NCI-H748 (cell line): ENCODE results near the gene USP47.
A peak's percentile ranks its signal among the peaks of the same experiment; 100 is the strongest.
"Not testable (repeated sequence)": the region's sequence is repeated elsewhere in the genome, so short reads cannot be mapped to it uniquely, and the experiment has no call there.

Experiments
- DNase-seq: peaks from one replicate; lab custom pipeline; 2025; ENCODE audit not compliant: unreplicated experiment; lab: John Stamatoyannopoulos, UW

Gene USP47

DNA sequence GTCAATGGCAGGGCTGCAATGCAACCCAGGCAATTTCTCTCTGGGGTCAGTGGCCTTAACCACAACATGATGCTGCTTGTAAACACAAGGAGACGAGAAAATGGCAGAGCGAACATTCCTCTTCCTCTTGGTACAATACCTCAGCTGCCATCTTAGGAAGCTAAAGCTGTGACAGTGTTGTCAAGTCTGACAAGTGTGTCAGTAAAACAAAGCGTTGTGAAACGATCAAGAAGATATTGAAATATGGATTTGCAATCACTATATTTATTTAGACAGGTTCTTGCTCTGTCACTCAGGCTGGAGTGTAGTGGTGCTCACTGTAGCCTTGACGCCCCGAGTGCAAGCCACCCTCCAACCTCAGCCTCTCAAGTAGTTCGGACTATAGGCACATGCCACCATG, 14.5 kb upstream of the USP47 start:
- DNase-seq = no peak

DNA sequence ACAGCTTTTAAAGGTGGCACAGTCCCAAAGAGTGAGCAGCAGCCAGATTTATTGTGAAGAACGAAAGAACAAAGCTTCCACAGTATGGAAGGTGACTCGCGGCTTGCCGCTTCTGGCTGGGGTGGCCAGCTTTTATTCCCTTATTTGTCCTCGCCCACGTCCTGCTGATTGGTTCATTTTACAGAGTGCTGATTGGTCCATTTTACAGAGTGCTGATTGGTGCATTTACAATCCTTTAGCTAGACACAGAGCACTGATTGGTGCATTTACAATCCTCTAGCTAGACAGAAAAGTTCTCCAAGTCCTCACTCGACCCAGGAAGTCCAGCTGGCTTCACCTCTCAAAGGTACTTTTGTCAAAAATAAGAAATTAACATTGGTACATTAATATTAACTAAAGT, 10.4 kb upstream of the USP47 start:
- not testable (repeated sequence) for DNase-seq

DNA sequence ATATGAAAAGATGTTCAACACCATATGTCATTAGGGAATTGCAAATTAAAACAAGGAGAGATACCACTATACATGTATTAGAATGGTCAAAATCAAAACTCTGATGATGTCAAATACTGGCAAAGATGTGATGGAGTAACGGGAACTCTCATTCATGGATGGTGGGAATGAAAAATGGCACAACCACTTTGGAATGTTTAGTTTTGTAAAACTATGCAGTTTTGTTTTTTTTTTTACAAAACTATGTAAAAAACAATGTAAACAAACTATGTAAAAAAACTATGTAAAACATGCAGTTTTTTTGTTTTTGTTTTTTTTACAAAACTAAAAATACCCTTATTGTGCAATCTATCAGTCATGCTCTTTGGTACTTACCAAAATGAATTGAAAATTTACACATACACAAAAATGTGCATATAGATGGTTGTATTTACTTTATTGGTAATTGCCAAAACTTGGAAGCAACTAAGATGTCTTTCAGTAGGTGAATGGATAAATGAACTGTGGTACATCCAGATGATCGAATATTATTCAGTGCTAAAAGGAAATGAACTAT, 5.0 kb upstream of the USP47 start:
- no peak for DNase-seq

DNA sequence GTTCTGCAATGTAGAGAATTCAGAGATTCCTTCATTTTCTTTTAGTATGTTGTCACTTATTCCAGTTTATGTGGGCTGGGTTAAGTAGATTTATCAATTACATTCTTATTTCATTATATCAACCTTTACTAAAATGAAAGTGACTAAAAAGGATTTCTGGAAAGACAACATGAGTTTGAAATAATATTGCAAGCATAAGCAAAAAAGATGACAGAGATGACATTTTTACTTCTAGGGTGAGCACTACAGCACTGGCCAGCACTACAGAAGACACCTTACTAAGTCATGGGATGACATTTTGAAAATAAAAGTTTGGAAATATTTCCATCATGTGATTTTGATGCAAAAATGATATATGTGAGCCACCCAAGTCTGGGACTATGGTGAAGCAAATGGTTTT, 2.1 kb upstream of the USP47 start:
- DNase-seq = no peak

DNA sequence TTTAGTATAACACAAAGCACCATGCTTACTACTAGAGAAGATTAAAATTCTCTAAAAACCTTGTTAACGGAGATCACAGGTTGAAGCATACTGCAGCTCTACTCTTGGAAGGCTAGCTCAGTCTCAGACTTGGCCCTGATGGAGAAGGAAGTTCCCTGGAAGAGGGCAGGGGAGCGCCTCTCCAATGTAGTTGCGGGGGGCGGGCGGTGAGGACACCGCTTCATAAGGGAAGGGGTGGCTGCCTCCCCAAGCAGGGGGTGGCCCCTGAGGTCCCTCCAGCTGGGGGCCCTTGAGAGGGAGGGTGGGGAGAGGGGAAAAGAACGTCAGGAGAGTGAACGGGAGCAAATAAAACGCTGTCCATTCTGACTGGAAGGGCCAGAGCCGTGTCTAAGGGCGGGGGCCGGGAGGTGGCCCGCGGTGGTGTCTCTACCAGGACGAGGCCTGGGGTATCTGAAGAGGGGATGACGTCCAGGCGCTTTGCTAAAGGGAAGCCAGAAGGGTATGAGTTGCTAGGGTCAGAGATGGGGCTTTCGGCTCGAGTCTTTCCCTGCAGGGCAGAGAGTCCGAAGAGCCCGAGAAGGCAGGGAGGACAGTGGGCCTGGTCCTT, 553 bp upstream of the USP47 start:
- DNase-seq = peak; percentile 60

DNA sequence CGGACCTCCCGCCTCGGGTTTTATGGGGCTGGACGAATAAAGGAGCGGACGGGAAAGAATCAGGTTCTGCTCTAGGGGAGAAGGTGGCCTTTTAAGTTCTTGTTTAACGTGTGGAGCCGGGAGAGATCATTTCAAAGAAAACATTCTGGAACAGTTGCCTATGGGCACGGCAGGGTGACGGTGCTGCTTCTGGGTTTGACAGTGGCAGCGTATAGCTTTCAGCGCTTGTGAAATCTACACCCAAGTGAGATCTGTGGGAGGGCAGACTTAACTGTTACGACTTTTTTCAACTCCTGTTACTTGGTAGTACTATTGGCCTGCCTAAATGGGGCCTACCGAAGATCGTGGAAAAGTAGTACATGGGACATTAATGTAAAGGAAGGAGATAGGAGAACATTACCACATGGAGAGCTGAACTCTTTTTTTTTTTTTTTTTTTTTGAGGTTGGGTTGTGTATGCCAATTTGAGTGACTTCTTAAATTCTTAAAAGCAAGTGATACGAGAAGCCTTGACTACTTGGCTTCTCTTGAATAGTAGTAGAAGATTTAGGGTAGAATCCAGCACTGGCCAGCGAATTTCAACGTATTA, 743 bp downstream of the USP47 start:
- DNase-seq = peak; percentile 62

DNA sequence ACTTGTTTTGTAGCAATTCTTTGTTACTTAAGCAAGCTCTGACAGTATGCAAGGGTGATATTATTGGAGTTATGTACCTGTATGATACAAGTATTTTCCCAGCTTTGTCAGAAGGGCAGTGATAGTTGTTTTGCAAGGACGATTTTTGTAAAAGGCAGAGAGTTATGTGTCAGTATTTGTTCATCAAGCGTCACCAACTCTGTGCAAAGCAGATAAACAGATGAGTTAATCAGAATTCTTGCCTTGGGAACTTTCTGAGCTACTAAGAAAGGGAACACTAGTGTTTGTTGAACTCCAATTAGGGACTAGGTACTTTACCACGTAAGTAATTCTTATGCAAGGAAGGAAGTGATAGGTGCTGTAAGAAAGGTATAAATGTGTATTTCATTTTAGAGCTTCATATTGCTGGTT, 1.4 kb downstream of the USP47 start:
- DNase-seq = no peak

DNA sequence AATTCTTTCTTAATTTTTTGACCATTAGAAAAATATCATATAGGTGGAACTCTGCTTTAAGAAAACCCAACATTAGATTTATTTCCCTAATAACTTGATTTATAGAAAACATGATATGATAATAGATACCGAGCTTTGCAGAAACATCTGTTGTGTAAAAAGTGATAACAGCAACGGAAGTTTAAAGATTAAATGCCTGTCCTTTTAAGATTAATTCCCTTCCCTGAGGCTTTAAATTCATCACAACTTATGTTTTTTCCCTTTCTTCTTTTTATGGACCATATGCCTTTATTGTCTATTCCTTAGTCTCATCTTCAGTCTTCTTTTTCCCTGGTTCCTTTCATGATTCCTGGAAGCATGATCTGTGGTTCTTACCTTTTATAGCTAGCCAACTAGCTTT, 1.9 kb downstream of the USP47 start:
- no peak for DNase-seq

DNA sequence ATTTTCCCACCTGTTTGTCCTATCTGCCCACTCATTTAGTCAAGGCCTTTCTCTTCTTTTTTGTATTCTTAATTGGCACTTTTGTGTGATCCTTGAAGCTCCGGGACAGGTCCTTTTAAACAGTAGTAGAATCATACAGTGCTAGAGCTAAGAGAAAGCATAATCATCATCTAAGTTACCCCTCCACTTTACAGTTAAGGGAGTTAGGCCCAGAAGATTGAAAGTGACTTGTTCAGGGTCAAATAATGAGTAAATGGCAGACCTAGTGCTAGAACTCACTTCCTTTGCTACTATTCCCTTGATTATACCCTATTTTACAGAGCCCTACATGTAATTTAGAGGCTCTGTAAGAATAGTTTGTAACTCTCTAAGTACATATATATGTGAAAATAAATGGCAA, 2.5 kb downstream of the USP47 start:
- no peak for DNase-seq

DNA sequence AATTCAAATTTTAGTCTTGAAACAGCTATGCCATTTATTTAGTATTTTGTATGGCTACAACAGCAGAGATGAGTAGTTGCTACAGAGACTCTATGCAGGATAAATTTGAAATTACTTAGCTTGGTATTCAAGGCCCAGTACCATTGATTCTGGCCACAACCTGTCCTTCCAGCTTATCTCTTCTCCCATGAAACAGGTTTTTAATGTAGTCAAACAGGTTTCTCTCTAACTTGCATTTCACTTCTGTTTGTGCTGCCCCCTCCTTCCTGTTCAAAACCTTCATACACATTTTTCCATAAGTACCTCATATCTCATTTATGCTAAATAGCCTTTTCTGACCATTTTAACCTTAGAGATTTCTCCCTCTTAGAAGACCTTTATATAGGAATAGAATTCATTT, 3.3 kb downstream of the USP47 start:
- DNase-seq = peak; percentile 80

DNA sequence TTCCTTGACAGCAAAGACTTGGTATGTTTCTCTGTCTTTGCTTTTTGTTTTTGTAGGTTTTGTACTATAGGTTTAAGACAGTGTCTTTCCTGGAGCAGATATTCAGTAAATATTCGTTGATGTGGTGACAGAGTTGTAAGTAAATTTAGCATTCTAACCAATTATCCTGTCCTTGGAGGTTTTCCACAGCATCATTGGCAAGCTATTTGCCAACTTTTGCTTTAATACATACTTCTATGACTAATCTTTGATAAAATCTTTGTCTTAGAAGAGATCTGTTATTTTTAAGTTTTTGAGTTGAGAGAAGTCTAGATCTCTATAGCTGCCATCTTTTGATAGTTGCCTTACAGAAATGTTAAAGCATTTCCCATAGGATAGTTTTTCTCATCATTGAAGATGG, 3.8 kb downstream of the USP47 start:
- DNase-seq = no peak

DNA sequence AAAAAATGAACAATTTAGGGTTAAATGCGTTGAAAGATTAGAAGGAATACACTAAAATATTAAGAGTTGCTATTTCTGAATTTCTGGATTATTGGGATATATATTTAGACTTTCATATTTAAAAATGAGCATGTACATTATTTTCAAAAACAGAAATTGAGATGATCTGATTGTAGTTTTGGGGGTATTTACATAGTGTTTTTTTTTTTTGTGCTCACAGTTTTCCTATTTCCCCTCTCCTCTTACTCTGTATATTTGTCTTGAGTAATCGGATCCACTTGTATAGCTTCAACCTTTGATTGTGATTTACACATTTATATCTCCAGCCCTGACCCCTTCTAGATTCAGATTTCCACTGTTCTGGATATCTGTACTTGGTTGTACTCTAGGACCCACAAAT, 5.3 kb downstream of the USP47 start:
- DNase-seq = no peak

DNA sequence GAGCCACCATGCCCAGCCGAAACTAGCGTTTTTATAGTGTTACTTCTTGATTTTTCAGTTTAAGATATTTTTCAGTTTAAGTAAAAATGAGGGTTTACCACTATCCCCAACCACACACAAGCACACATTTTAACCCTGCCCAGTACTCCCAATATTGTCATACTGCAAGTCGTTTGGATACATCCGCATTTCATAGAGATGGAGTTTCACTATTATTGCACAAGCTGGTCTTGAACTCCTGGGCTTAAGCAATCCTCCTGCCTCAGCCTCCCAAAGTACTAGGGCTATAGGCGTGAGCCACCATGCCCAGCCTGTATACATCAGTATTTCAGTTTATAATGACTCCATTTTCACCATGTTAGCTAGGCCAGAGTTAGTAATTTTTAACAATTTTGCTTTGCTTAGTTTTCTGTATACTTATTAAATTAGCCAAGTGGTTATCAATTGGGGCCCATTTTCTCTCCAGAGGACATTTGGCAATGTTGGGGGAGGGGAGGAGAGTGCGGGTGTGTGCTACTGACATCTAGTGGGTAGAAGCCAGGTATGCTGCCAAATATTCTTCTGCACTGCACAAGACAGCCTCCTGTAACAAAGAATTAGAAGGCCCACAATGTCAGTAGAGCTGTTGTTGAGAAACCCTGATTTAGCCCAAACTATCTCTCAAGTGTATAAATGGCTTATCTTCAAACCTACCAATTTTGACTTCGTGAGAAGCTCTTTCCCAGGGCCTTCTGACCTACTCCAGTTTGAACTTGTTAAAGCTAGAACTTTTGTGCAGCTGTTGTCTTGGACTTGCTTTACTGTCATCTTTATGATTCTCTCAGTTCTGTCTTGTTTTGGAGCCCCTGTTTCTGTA, 7.3 kb downstream of the USP47 start:
- DNase-seq = peak; percentile 67

DNA sequence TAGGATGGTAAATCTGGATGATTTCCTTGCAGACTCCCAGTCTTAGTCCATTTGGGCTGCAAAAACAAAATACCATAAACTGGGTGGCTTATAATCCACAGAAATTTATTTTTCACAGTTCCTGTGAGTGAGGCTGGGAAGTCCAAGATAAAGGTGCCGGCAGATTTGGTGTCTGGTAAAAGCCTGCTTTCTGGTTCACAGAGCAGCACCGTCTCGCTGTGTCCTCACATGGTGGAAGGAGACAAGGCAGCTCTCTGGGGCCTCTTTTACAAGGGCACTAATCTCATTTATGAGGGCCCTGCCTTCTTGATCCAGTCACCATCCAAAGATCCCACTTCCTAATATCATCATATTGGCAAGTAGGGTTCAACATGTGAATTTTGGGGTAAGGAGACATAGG, 8.9 kb downstream of the USP47 start:
- DNase-seq = no peak

DNA sequence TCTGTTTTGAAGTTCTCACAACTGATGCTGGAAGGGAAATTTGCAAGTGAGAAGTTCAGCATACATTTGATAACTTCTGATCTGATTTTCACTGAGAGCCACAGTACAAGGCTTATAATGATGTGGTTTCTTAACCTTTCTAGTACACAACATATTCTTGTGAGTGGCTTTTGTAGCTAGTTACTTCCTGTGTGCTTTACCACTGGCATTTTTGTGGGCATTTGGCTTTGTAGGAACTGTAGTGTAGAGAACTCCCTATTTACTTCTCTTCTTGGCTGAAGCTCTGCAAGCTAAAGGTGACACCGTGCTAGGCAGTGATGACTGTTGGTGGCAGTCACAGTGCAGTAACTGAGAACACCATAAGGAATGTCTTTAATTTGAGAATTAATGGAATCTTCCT, 14.9 kb downstream of the USP47 start:
- DNase-seq = no peak

DNA sequence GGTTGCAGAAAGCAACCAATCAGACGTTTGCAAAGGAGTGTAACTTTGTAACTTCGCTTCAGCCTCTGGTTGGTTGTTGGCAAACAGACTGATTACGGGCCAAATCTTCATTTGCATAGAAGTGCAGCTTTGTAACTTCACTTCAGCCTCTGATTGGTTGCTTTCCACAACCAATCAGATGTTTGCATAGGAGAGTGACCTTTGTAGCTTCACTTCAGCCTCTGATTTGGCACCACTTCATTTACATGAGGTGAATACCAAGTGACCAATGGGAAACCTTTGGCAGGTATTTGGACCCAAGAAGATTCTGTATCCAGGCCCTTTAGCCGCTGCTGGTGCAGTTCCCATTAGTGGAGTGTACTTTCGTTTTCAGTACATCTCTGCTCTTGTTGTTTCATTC, 16.0 kb downstream of the USP47 start:
- DNase-seq = no peak

DNA sequence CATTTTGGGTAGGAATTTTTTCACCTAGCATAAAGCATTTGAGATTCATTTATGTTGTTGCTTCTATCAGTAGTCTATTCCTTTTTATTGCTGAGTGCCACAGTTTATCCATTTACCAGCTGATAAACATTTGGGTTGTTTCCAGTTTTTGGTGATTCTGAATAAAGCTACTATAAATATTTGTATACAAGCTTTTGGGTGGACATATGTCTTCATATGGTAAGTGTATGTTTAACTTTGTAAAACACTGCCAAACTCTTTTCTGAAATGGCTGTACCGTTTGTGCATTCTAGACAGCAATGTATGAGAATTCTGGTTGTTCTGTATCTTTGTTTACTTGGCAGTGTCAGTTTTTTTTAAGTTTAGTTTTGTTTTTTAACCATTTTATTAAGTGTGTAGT, 16.9 kb downstream of the USP47 start:
- no peak for DNase-seq

DNA sequence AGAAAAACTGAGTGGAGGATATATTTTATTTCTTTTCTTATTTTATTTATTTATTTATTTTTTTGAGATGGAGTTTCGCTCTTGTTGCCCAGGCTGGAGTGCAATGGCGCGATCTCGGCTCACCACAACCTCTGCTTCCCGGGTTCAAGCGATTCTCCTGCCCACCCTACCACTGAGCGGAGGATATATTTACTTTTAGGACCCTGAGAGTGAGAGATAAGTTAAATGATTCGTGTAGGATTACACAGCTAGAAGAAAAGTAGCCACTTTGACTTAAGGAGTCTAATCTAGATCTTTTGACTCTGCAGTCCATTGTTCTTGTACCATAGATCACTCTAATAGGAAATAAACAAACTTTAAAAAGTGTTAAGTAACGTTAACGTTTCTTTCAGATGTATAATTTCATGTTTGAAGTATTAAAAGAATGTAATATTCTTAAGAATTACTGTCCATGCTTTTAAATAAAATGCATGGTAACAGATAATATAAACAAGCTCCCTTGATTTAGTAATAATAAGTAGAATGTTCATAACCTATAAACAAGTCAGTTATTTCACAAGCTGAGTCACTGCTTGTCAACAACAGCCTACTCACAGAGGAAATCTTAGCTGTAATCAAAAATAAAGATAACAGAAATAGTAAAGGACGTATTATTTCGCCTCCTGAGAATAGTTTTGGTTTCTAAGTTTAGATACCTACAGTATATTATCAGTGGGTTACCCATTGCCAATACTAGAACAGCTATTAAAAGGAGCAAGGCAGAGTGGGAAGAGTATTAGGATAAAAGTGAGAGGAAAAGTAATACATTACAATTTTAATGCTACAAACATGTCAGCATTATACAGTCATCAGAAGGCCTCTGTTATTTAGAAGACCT, 18.6 kb downstream of the USP47 start:
- no peak for DNase-seq

DNA sequence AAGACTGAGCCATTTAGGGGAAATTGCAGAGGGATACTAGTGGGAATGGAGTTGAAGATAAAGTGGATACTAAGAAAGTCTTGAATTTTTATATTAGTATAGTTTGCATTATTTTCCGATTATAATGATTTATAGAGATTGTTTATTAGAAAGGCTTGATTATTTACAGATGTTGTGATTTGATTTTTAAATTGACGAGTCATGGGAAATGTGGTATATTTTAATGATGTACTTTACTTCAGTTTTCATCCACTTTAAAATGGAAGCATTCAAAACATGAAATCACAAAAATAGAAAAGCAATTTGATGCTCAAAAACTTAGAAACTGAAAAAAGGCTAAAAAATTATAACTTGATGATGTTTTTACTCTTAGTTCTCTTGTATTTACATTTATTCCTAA, 21.2 kb downstream of the USP47 start:
- no peak for DNase-seq

DNA sequence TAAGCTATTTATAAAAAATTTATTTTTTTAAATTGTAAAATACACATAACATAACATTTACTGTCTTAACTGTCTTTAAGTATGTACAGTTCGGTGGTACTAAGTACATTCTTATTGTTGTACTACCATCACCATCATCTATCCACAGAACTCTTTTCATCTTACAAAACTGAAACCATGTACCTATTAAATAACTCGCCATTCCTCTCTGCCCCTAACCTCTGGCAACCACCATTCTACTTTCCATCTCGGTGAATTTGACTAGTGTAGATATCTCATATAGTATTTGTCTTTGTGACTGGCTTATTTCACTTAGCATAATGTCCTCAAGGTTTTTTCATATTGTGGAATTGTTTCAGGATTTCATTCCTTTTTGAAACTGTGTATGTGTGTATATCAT, 22.6 kb downstream of the USP47 start:
- DNase-seq = no peak

DNA sequence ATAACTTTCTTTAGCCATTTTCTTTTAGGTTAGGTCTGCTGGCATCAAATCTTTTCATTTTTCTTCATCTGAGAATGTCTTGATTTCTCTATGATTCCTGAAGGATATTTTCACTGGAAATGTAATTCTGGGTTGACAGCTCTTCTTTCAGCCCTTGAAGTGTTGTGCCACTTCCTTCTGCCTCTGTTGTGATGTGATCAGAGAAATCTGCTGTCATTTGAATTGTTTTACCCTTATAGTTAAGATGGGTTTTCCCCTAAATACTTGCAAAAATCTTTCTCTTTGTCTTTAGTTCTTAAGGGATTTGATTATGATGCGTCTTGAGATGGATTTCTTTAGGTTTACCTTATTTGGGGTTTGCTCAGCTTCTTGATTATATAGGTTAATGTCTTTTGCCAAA, 23.0 kb downstream of the USP47 start:
- DNase-seq = no peak
